HL-60 (cell line): Measurements from ENCODE around the gene AMER2.

Experiments used
- CTCF ChIP-seq: IDR thresholded peaks from one replicate; pipeline ENCODE4 v1.5.1; 2011; ENCODE audit warnings: low read length, control low read depth, inconsistent platforms; ENCODE audit not compliant: insufficient read depth
- GABPA ChIP-seq: IDR thresholded peaks from 2 replicates; pipeline ENCODE4 v1.6.1; 2012; ENCODE audit warnings: low read depth
- POLR2AphosphoS5 ChIP-seq: IDR thresholded peaks from 2 replicates; pipeline ENCODE4 v1.6.1; 2012; ENCODE audit warnings: low read depth
- REST ChIP-seq: IDR thresholded peaks from 2 replicates; pipeline ENCODE4 v1.6.1; 2012; ENCODE audit warnings: low read depth; ENCODE audit not compliant: insufficient replicate concordance

GRCh38 chr13:25170554-25171111 is 1.5 kb downstream of the AMER2 start:
- TF ChIP-seq CTCF (no peak), GABPA (no peak), POLR2AphosphoS5 (no peak), REST (no peak)
